ENCODE data around the gene SLC4A7.
"Not testable (repeated sequence)": the region's sequence is repeated elsewhere in the genome, so short reads cannot be mapped to it uniquely, and the experiment has no call there.

The SLC4A7 gene

GRCh38 chr3:27426926-27427325 lies 57.3 kb downstream of the SLC4A7 start:
- no peak for DNase-seq

- no peak for DNase-seq
These were observed 58.2 kb downstream of the SLC4A7 start for GRCh38 chr3:27425896-27426565.

GRCh38 chr3:27424812-27425521 lies 59.2 kb downstream of the SLC4A7 start:
- DNase-seq = not testable (repeated sequence)

- no peak for DNase-seq
These were observed 60.7 kb downstream of the SLC4A7 start for GRCh38 chr3:27423463-27423862.

DNA sequence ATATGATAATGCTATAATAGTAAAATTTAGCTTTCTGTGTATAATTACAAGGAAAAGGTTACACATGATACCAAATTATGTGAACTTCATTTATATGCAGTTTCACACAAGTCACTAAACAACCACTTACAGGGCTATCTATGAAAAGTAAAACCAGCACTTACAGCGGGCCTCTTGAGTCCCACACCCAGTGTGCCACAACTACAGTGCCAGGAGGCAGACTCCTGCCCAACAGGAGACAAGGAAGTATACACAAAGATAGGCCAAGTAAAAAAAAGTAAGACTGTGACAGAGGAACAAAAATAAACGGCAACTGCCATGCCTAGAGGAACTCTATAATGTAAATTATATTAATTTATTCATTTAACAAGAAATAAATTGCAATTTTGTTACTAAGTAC lies 61.6 kb downstream of the SLC4A7 start:
- DNase-seq = no peak

GRCh38 chr3:27415202-27415601 lies 69.0 kb downstream of the SLC4A7 start:
- DNase-seq = no peak

DNA sequence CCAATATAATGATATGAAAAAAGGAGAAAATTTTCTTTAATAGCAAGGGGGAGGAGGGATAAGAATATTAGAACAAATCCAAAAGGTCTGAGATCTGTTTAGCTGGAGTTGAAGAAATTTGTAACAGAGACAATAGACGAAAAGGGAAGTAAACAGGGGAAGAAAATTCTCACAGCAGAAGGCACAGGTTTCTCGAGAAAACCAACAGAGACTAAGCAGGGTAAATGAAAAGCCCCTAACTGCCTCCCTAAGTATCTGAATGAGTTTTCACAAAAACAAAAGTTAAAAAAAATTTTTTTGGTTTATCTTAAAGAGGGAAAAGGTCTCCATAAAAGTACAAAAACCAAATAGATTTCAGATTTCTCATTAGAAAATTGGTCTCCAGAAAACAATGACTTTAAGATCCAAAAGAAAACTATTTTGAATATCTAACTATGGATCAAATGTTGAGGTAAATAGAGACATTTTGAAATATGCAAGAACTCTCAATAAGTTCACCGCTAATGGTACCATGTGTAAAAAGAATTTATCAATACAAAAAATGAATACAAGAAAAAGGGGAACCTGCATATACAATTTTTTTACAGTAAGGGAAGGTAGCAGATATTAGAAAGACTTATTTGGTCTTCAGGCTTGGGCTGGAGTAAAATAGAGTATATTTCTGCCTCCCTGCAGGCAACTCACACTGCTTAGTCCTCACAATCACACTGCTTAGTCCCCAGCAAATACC lies 91.1 kb downstream of the SLC4A7 start:
- DNase-seq = peak; percentile 14

DNA sequence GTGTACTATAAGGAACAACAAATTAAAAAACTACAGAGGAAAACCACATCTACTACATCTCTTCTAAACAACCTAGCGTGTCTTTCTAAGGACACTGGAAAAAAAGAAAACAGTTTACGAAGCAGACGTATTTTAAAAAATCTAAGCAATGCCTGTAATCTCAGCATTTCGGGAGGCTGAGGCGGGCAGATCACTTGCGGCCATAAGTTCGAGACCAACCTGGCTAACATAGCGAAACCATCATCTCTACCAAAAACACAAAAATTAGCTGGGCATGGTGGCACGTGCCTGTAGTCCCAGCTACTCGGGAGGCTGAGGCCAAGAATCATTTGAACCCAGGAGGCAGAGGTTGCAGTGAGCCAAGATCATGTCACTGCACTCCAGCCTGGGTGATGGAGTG lies 91.8 kb downstream of the SLC4A7 start:
- not testable (repeated sequence) for DNase-seq

DNA sequence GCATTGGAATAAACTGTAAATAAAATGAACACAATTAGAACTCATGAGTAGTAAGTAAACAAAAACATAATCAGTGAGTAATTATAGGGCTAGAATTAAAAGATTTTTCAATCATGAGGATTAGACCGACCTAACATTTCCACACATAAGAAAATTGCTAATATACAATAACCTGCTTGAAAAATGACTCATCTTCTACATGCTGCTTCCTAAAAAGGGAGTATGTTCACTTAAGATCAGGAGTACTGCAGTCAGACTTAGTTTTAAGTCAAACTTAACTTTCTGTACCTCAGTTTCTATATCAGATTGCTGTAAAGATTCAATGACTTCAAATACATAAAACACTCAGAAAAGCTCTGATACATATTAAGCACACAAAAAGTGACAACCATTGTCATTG lies 92.4 kb downstream of the SLC4A7 start:
- no peak for DNase-seq

GRCh38 chr3:27387625-27388024 lies 96.6 kb downstream of the SLC4A7 start:
- no peak for DNase-seq

DNA sequence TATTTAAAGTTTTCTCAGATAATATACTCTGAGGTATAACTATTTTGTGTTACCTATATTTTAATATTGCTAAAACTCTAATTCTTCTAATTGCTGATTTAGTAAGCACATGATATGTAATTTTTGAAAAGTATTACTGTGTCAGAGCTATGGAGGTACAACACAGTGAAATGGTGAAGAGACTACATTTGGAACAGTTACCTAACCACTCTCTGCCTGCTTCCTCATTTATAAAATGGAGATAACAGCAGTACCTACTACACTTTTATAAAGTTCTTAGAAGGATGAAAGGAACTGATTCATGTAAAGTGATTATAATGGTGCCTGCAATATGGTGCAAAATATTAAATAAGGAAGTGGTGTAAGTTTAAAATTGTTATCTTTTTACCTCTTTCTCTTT lies 98.7 kb downstream of the SLC4A7 start:
- DNase-seq = peak; percentile 27

DNA sequence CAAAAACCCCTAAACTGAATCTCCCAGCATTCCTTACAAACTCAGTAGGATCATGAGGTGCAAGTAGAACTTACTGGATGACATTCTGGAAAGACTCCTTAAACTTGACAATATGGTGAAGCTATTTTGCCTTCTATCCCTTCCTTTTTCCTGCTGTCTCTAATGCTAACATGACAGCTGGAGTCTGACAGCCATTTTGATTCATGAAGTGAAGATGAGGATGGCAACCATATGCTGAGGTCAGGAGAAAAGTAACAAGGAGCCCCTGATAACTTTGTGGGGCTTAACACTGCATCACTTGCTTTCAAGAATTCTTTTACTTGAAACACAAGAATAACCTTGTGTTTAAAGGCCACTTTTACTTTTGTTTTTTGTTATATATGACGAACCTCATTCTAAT lies 100.0 kb downstream of the SLC4A7 start:
- no peak for DNase-seq

DNA sequence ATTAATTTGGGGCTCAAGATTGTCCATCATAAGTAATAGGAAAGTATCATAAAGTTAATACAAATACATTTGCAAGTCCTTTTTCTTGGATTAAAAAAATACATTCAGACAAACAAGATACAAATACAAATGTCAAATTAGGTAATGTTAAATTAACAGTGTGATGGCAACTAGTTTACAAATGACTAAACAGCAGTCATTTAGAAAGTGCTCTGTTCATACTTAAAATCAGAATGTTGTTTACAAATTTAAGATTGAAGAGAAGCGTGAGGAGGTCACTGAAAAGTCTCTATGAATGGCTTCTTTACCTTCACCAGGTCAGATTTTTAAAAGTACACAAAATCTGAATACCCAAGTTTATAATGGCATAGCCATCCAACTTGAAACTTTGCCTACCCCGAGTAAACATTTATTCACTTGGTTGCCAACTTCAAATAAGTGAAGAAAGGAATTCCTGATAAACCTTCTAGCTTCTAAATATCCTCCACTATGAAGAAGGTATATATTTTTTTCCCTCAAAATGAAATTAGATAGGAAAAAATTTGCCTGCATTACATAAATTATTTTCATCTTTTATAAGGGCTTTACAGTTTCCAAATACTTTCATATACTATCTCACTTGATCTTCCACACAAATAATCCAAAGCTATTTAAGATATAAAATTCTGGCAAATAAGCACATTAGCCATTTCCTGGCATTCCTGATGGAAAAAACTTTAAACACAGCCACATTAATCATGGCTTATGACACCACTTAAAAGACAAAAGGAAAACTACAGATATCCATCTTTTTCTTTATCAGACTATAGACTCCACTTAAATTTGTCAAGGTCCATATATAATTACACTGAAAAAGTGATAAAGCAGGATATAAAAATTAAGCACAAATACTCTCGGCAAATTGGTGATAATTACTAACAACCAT lies 103.5 kb downstream of the SLC4A7 start:
- no peak for DNase-seq

DNA sequence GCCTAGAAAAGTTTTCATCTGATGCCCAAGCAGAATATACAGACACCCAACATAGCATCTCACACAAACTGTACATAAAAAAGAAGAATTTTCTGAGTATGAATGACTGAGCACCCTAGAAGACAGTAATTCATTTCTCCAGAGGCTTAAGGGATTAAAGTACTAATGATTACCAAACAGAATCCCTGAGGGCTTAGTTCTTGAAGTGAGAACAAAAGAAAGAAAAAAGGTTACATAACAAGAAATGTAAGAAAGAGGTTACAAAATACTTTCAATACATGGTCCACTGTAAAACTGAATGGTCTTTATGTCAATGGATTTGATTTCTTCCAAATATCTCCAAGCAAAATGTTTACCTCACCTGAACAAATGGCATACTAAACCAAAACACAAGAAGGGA lies 105.9 kb downstream of the SLC4A7 start:
- DNase-seq = no peak

DNA sequence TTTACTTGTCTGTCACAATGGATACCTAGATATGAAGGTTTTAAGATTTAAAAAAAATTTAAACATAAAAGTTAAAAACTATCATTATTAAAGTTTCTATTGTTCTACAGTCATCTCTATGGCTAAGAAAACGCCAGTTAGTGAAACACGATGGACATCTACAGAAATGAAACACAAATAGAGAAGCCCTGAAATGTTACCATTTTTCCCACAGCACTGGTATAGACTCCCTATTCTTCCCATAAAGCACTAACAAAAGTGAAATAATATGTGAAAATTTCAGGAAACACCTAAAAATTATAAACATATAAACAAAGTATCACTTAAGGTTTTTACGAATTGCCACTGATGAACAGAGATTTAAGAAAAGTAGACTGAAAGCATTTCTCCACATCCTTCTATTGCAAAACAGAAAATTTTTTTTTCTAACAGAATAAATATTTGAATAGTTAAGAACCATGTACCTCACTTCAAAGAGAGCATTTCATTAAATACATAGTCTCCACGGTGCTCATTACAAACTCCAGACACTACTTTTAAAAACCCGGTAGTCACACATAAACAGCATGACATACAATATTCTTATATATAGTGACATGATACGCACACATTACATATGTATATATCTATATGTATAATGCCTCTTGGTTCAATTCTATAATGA lies 107.9 kb downstream of the SLC4A7 start:
- no peak for DNase-seq

DNA sequence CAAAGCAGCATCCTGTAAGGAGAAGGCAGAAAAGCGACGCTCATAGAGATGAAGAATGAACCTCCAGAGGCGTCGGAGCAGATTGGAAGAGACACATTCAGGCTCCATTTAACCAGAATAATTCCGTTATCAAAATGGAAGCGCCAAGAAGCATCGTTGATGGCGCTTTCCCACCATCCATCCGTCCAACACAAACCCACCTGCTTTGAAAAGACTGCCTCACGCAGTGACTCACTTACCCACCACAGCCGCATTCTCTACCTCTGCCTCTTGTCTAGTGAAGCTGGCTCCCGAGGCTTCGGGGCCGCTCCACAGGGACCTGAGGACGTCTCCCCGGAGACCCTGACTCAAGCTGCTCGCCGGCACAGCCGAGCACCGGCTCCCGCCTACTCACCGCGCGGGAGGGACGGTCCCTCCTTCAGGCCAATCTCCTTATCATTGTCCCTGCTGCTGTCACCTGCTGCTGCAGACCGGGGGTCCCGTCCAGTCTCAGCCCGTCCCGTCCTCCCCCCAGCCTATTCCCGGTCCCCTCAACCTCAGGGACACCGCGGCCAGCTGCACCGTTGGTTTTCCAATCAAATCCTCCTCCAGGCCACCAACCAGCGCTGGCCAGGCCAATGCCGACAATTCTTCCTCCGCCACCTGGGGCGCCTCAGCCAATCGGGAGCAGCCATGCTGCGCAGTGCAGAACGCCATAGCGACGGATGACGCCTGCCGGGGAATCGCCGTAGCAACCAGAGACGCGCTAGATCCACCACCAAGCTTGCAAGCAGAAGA lies 115.2 kb downstream of the SLC4A7 start, which contains the start of gene NEK10:
TSS of gene NEK10 (minus strand) at position 553 of the 777 bp plus-strand sequence. CDS start 16,501 bp downstream, outside the sequence.
- DNase-seq = peak; percentile 93

DNA sequence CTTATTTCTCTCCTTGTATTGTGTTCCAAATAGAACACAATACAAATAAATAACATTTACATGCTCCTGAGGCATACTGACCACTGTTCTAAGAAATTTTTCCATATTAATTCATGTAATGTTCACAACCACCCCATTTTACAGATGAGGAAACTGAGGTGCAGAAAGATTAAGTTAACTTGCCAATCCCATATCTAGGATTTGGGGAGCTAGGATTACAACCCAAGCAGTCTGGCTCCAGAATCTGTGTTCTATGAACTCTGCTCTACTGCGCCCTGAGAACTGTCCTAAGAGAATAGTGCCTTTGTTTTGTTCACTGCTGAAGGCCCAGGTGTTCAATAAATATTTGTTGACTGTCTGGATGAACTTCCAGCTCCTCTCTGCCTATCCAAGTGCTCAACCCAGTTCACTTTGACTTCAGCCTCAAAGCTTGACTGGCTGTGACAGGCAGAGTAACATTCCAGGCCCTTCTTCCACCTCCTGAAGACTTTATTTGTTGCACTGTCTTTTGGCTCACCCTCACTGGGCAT lies 118.1 kb downstream of the SLC4A7 start:
- DNase-seq = no peak

DNA sequence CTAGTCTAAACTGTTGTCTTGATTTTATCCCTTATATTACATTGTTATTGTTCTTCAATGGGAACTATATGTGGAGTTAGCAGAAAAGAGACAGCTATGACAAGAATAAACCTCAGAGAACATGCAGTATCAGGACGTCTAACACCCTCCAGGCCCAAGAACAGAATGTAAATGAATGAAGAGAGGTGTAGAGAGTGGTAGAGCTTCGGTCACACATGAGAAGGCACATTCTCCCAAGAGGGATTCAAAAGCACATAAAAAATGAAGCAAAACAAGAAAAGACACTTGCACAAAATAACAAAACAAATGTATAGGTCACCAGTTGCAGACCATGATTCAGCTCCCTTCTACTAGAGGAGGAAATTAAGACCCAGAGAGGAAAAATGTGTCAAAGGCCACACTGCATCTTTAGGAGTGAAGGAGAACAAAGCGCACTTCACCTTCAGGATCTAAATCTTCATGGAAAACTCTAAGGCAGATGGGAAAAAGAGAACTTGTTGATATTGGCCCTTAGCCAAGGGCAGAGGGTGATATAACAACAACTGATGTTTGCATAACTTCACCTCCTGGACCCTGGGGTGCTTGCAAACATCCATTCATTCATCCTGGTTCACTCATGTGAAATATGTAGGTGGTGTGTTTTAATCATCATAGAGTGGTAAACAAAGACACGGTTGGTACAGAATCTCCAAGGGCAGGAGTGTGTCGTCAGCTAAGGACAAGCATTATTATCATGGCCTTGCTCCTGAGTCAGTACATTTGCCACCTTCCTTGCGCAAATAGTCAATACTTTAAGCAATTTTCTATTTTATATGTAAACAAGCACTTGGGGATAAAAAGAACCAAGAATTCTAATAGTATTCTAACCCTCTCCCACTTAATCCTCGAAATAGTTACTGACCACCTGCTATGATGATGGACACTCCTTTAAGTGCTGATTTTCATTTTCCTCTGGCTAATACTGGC lies 123.8 kb downstream of the SLC4A7 start:
- DNase-seq = no peak

DNA sequence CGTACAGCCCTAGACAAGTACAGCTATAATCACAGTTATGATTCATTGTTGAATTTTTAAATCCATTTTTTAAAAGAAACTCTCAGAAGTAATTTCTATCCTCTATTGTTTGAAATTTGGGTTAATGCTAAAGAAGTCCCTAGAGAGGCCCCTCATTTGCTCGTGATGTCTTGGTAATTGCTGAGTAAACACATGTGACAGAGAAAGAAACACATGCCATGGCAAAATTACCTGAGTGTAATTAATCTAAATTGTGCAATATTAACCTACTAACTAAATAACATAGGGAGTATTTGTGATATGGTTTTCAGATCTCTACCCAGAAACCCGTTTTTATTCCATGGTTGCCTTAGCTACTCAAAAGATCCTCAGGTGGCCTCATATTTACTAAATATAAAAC lies 125.8 kb downstream of the SLC4A7 start:
- no peak for DNase-seq

Measured in hematopoietic multipotent progenitor cell treated with erythropoietin and hydrocortisone succinate and interleukin-3 and kit ligand, for 6 days (in vitro differentiated cells).